Panc1 (cell line): ENCODE measurements around the gene GMFB.

Experiments used
- POLR2AphosphoS5 ChIP-seq: IDR thresholded peaks from 2 replicates; pipeline ENCODE4 v1.6.1; 2012; ENCODE audit warnings: mild to moderate bottlenecking, low read depth, low read length, moderate library complexity
- TF ChIP-seq, protein P1 (sequence below): fragments of 450-650 bp; IDR thresholded peaks from 2 replicates; pipeline ENCODE4 v1.5.1; 2017; ENCODE audit warnings: mild to moderate bottlenecking

DNA sequence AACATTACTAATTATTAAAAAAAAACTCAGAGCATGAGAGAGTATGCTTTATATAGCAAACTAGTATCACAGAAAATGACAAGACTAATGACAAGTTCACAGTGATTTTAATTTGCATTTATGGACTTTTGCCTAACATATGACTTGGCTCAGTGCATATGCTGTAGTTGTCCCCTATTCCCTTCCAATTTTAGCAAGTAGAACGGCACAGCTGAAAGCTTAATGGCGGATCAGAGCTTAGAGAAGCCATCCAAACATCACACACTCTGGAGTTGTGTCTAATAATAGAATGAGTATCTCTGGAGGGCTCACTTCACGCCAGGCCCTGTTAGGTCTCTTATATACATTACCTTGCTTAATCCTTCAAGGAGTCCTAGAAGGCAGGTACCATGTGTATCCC, 60.9 kb downstream of the GMFB start:
- TF ChIP-seq, protein P1, sequence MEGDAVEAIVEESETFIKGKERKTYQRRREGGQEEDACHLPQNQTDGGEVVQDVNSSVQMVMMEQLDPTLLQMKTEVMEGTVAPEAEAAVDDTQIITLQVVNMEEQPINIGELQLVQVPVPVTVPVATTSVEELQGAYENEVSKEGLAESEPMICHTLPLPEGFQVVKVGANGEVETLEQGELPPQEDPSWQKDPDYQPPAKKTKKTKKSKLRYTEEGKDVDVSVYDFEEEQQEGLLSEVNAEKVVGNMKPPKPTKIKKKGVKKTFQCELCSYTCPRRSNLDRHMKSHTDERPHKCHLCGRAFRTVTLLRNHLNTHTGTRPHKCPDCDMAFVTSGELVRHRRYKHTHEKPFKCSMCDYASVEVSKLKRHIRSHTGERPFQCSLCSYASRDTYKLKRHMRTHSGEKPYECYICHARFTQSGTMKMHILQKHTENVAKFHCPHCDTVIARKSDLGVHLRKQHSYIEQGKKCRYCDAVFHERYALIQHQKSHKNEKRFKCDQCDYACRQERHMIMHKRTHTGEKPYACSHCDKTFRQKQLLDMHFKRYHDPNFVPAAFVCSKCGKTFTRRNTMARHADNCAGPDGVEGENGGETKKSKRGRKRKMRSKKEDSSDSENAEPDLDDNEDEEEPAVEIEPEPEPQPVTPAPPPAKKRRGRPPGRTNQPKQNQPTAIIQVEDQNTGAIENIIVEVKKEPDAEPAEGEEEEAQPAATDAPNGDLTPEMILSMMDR, result no peak
- no peak for TF ChIP-seq POLR2AphosphoS5
